Pulmonary artery endothelial cell (primary cell): ENCODE results near the gene GALM. TPM values are rescaled to one million over a fixed set of nuclear protein-coding genes. Genes with fewer than 3 reads are reported as not detected.
"Not testable (repeated sequence)": the region's sequence is repeated elsewhere in the genome, so short reads cannot be mapped to it uniquely, and the experiment has no call there.

ENCODE experiments used
- DNase-seq: peaks from one replicate; pipeline ENCODE4 v3.0.0-alpha.2; 2011; ENCODE audit warnings: low read depth, low spot score
- total RNA-seq: library from RNA; depleted of rRNA; stranded (reverse); fragments of >200 nt; gene quantifications from 2 replicates; pipeline ENCODE4 v1.2.3, GENCODE V29; 2014

Gene GALM
- total RNA-seq, 1 donor from 2014 or later, result 3.5 TPM

DNA sequence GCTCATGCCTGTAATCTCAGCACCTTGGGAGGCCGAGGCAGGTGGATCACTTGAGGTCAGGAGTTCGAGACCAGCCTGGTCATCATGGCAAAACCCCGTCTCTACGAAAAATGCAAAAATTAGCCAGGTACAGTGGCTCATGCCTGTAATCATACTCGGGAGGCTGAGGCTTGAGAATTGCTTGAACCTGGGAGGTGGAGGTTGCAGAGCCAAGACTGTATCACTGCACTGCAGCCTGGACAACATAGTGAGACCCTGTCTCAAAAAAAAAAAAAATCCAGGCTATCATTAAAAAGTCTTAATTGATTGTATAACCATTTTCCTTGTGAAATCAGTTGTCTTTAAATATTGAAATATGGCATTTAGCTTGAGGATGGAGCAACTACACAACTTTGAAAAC lies 15.0 kb downstream of the GALM start:
- not testable (repeated sequence) for DNase-seq

DNA sequence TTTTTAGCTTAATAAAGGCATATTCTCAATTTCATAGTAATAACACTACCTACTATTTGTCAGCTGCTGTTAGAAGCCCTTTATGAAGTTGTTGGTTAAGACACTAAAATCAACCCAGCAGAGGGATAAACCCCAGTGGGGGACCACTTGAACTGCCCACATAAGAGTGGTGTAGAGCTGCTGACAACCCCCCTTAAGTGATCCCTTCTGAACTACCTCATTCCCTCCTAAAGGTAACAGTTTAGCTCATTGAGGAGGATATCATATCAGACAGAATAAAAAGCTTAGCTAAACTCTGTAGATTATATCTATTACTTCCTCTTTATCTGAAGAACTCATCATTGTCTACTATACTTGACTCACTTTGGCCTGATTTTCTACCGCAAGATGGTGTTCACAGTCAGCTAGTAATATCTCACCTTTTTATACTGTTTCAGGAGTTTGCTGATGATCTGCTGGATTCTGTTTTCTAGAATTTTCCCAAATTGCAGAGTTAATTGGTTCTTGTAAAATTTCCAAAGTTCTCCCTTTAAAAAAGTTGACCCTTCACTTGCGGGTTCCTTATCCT lies 16.2 kb downstream of the GALM start:
- no peak for DNase-seq

DNA sequence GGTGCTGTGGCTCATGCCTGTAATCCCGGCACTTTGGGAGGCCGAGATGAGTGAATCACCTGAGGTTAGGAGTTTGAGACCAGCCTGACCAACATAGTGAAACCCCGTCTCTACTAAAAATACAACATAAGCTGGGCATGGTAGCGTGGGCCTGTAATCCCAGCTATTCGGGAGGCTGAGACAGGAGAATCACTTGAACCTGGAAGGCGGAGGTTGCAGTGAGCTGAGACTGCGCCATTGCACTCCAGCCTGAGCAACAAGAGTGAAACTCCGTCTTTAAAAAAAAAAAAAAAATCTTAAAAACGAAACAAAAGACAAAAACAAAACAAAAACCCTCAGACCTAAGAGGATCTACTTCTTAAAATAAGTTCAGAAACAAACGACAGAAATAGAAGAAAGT lies 16.7 kb downstream of the GALM start:
- not testable (repeated sequence) for DNase-seq

DNA sequence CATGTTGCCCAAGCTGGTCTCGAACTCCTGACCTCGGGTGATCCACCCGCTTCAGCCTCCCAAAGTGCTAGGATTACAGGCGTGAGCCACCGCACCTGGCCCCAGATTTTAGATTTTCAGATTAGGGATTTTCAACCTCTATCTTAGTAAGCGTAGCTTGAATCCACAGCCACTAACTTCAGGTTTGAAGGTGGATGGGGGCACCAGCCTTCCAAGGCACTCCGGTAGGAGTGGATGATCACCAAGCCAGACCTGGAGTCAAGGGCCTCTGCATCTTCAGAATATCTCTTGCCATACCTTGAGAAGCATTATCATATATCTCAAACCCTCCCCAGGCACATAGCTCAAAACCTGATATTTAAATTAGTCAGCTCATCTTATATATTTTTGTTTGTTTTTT lies 17.9 kb downstream of the GALM start:
- no peak for DNase-seq

DNA sequence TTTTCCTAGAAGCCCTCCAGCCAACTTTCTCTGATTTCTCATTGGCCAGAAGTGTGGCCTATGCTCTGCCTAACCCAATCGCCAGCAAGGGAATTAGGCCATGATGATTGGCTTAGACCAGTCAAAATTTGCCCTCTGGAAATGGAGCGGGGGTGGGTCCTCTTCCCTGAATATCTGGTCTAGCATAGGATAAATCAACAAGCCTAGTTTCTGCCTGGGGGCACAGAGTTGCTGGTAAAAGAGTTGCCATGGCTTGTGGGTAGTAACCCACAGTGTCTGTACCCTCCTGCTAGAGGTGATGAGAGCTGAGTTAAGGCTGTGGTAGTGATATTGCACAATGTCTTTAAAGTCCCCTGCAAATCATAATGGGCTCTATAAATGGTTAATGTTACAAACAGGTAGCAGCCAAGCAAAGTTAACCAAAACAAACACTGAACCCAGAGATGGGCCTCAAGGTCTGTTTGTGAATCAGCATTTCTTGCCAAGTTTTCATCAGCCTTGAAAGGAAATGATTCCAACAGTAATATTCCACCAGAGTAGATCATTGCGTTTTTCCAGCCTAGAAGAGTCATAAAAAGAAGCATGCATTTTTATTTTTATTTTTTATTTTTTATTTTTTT lies 19.3 kb downstream of the GALM start:
- no peak for DNase-seq

DNA sequence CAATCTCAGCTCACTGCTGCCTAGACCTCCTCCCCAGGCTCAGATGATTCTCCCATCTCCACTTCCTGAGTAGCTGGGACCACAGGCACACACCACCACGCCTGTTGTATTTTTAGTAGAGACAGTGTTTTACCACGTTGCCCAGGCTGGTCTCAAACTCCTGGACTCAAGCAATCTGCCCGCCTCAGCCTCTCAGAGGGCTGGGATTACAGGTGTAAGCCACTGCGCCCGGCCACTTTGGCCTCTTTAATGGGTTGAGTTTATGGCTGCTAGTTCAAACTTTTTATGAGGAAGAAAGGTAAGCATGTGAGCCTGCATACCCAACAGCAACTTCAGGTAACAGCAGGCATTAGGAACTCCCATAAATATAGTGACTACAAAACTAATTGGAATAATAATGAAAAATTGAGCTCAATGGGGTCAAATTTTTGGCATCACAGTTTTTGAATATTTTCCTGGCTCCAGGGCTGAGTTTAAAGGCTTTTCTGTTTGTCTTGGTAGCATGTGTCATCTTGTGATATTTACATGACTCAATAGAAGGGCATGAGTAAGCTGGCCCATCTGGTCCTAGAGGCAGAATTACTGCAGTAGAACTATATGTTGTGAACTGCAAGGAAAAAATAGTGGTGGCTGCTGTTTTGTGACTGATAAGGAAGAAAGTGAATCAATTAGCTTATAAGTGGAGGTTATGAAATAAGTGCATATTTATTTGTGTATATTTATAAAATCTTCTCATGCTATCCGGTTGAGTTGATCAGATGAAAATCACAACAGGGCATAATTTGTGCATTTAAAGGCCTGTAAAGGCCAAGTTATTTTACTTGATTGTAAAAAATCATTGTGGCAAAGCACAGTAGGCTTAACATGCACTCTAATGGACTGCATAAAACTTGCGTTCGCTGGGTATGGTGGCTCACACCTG lies 24.8 kb downstream of the GALM start:
- peak; percentile 77 for DNase-seq

DNA sequence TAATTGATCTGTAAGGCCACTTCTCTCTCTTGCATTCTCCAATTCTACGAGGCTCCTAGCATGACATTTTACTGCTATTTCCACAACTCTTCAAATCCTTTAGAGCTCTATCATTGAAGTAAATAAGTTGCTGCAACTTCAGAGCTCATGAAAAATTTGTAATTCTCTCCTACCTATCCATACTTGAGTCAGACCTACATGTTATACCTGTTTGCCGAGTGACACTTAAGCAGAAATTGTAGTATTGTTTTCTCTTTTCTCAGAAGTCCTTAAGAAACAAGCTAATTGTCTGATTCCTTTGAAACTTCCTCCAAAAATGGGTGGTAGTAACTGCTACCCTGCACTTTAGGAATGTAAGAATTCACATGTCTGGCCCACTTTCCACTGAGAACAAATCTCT lies 26.1 kb downstream of the GALM start:
- DNase-seq, result no peak

DNA sequence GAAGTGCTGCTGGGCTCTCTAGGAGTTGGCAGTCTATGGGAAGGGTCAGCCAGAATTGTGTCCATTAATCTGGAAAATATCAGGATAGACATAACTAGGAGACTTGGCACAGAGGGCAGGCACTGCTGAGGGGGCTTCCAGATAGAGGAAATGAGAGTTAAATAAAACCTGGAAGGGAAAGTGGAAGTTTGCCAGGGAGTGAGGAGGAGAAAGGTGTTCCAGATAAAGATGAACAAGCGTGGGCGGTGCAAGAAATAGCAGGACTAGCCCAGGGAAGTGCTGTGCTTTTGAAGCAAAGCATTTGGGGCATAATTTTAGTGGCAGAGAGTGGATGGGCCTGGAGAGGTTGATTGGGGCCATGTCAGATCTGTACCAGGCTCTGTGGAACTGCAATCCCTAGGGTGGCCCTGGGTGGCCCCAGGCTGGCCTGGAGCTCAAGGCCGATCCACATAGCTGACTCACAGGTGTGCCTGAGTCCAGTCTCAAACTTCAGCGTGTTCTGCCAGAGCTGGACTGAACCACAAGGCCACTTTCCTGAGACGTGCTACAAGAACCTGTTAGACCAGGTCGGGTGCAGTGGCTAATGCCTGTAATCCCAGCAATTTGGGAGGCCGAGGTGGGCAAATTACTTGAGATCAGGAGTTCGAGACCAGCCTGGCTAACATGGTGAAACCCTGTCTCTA lies 26.9 kb downstream of the GALM start:
- DNase-seq, result no peak

DNA sequence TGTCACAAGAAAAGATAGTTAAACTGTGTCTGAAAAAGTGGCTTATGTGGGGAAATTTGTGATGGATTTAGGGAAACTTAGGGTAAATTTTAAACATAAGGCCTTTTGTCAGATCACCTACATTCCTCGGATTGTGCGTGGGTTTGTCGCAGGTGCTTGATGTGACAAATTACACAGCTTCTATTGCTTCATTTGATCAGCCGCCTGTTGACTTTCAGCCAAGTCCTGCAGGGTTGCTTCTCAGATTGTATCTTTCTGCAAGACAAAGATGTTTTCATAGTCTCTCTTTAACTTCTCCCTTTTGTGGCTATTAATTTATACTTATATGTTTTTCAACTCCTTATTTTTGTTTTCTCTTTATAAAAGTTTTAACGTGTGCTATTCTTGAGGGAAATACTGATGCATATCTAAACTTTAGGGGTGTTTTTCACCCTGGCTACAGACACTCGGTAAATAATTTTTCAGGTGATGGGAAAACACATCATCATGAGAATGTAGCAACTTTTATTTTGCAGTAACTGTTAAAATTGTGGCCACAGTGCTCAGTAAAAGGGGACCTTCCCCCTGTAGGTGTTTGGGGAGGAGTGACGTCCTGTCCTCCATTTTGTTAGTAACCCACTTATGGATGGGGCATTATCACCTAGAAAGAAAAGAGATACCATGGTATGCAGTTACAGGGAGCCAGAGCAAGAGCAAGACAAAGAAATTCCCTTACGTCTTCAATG lies 31.4 kb downstream of the GALM start:
- DNase-seq, result no peak

DNA sequence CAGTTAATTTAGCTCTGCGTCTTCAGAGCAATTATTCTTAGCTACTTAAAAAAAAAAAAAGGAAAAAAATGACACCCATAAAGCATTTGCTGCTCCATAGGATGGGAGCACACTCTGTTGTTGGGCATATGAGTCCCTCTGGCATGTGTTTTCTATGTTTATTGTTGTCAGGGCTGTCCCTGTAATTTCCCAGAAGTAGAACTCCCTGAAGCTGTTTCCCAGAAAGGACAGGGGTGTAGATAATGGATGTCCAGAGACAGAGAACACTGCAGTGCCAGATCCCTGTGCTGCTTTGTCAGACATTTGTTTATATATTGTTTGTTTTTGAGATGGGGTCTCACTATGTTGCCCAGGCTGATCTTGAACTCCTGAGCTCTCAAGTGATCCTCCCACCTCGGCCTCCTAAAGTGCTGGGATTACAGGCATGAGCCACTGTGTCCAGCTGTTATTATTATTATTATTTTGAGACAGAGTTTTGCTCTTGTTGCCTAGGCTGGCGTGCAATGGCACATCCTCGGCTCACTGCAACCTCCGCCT lies 32.6 kb downstream of the GALM start:
- no peak for DNase-seq

DNA sequence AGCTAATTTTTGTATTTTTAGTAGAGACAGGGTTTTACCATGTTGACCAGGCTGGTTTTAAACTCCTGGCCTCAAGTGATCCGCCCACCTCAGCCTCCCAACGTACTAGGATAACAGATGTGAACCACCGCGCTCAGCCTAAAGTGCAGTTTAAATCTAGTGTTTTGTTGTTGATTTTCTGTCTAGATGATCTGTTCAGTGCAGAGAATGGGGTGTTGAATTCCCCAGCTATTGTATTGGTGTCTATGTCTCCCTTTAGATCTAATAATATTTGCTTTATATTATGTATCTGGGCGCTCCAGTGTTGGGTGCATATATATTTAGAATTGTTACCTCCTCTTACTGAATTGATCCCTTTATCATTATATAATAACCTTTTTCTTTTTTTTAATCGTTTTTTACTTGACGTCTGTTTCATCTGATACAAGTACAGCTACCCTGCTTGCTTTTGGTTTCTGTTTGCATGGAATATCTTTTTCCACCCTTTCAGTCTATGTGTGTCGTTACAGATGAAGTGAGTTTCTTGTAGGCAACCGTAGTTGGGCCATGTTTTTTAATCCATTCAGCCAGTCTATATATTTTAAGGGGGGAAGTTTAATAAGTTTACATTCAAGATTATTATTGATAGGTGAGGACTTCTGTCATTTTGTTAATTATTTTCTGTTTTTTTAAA lies 34.3 kb downstream of the GALM start:
- no peak for DNase-seq

DNA sequence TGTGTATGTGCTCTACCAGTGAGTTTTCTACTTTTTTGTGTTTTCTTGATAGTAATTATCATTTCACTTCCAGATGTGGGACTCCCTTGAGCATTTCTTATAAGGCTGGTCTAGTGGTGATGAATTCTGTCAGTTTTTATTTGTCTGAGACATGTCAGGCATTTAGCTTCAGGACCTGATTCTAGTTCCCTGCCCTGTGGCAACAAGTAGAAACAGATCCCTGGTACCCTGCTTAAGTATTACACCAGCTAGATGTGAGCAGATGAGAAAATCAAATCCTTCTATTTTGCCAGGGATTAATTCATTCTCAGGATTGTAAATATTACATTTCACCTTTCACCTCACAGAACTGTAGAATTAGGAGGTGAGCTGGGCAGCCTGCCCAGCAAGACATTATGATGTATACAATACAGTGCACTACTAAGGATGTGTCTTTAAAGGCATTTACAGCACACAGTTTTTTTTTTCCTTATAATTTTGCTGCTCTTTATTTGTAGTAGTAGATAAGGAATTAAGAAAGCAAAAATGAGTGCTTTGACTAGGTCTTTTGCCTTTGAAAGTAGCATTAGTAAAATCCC lies 35.1 kb downstream of the GALM start:
- DNase-seq, result no peak

DNA sequence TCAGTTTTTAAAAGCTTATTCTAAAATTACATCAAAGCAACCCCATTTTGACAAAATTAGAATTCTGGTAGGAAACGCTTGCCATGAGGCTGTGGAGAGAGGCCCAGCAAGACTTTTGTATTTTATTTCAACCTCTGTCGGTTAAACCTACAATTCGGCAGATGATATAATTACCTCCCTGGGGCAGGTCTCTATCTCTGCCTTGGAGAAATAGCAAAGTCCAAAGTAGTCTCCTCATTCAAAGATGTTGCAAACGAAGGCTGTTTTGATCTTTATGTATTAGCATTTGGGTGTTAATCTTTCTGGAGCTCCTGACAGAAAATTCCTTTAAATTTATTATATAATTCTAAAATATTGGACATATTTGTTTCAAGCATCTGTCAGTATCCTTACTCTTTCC lies 35.6 kb downstream of the GALM start:
- no peak for DNase-seq

DNA sequence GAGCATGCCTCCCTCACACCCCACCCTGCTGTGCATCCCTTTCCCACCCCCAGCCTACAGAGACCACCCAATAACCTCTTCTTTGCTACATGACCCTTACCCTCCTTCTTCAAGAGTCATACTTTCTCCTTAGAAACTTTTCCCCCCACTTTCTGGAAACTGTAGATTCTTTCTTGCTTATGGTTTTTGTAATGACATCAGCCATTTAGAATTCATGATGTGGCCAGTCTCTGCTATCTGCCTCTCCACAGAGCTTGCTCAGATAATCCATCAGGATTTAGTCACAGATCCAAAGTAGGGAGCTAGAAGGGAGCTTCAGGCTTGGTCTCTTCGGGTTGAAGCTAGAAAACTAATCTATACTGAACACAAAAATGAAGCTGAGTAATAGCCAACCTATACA lies 36.5 kb downstream of the GALM start:
- no peak for DNase-seq

DNA sequence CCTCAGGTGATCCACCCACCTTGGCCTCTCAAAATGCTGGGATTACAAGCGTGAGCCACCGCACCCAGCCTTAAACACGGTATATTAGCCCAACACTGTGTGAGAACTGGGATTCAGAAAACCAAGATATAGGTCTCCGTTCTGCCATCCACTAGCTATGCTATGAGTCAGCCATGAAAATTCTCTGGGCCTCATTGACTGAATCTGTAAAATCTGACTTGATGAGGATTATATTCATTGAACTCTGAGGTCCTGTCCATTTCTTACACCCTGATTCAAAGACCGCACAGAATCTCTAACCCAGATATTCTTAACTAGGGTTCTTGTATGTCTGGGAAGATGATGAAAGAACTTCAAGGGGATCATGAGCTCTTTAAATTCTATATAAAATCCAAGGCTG lies 37.4 kb downstream of the GALM start:
- DNase-seq, result not testable (repeated sequence)

DNA sequence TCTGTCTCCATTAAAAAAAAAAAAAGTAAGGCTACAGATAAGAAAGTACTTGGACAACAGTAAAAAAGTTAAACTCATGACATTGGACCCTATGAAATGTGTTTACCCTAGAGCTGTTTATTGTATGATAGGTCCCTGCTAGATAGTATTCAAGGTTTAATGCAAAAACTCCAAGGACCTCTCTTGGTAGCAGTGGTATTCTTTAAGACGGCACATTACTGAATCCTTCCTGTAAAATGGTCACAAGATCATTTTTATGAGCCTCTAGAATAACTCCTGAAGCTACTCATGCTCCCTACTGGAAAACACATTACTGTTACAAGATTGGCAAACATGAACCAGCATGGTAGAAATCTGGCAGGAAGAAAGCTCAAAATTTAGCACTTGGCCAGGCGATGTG lies 38.8 kb downstream of the GALM start:
- no peak for DNase-seq

DNA sequence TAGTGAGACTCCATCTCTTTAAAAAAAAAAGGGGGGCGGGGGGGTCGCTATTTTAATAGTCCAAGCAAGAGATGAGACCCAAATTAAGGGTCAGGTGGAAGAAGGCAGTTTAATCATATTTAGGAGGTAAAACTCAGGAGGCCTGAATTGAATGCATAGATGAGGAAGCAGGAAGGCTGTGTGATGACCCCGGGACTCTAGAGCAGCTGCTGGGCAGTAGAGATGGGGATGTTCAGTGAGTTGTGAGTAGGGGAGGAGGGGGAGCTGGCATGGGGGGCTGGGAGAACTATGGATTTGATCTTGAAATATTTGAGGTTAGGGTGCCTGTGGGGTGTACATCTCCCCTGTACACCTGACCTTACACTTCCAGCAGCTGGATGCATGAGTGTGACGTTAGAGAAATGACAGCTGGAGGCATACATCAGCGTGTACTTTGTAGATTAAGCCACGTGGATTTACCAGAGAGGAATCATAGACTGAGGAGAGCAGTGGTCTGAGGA lies 41.0 kb downstream of the GALM start:
- DNase-seq, result no peak

DNA sequence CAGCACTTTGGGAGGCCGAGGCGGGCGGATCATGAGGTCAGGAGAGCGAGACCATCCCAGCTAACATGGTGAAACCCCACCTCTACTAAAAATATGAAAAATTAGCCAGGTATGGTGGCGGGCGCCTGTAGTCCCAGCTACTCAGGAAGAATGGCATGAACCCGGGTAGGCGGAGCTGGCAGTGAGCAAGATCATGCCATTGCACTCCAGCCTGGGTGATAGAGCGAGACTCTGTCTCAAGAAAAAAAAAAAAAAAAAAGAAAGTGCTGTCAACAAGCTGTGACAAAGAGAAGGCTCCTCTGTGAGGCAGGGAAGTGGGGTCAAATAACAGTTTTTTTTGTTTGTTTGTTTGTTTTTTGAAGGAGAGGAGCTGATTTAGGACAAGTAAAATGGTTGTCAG lies 42.6 kb downstream of the GALM start:
- not testable (repeated sequence) for DNase-seq

DNA sequence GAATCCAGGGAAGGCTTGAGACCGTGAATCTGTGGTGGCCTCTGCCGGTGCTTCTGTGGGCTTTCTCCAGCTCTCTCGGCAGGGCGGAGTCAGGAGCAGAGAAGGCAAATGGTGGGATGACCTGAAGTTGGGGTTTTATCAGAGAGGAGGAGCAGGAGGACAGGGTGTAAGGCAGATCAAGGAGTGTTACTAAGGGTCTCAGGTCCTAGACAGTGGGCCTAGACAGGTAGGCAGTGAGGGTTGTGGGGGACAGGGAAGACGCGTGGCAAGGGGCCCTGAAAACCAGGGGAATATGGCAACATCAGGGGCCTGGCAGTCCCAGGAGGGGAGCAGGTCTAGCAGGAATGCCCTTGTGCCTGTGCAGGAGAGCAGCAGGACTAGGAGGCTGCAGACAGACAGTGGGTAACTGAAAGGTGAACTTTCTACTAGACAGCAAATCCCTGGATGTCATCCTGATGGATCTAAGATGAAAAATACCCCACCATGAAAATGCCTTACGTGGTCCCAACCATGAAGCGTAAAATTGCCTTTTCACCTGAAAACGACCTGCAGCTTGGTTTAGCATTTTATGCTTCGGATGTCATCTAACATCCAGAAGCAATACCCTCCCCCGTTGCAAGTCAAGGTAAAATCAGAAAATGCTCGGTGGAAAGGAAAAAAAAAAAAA lies 43.1 kb downstream of the GALM start:
- DNase-seq, result no peak
